Endothelial cell of umbilical vein (primary cell): Measurements from ENCODE around the gene MRM1. TPM values are rescaled to one million over a fixed set of nuclear protein-coding genes. Genes with fewer than 3 reads are reported as not detected.

Source experiments
- BruUV-seq: library from RNA; stranded (reverse); fragments of 400-500 nt; replicated peaks from 2 replicates; lab custom pipeline; 2021; lab: Mats Ljungman, UMichigan
- CTCF ChIA-PET: fragments of 300-600, 350-600 bp; sonication (Branson Sonifier 250); formaldehyde crosslinking; loops from one replicate; lab custom pipeline; 2021; ENCODE audit warnings: antibody characterized with exemption, inconsistent platforms; lab: Charles Lee
- POLR2A ChIA-PET: fragments of 300-600, 350-600 bp; sonication (Branson Sonifier 250); formaldehyde crosslinking; loops from one replicate; lab custom pipeline; 2021; ENCODE audit warnings: antibody characterized with exemption, inconsistent platforms; lab: Charles Lee
- DNase-seq: peaks from one replicate; pipeline ENCODE4 v3.0.0-alpha.2; 2011; ENCODE audit warnings: low read depth, low spot score
- FAIRE-seq: peaks from 2 replicates; lab custom pipeline; 2011; peaks lifted over from hg19 to GRCh38; lab: Jason Lieb, UNC
- H2AFZ ChIP-seq: 2 replicates; pipeline ENCODE4 v1.6.0; 2012; ENCODE audit warnings: low read depth, low read length, control low read depth, inconsistent platforms
- H3K27ac ChIP-seq: 2 replicates; pipeline ENCODE4 v1.5.1; 2011; ENCODE audit warnings: low read depth, mild to moderate bottlenecking, control low read depth, low read length, moderate library complexity; ENCODE audit not compliant: insufficient read depth
- H3K27me3 ChIP-seq, 2 experiments: 2 replicates each; pipeline versions ENCODE4 v1.6.0 to v1.6.1; 2011; ENCODE audit warnings: low read length in 2 of 2, mixed read lengths in 1 of 2; ENCODE audit not compliant: control insufficient read depth in 2 of 2, insufficient read depth in 2 of 2
- H3K36me3 ChIP-seq, 2 experiments: 2 replicates in 1 of 2; 3 replicates in 1 of 2; pipeline ENCODE4 v1.5.1; 2011; ENCODE audit warnings: low read length in 2 of 2, mild to moderate bottlenecking in 1 of 2, moderate library complexity in 1 of 2; ENCODE audit not compliant: control insufficient read depth in 2 of 2, insufficient read depth in 2 of 2; ENCODE audit errors: extremely low read depth in 1 of 2
- H3K4me1 ChIP-seq: 3 replicates; pipeline ENCODE4 v1.5.1; 2011; ENCODE audit warnings: mild to moderate bottlenecking, low read length; ENCODE audit not compliant: control insufficient read depth, insufficient read depth; ENCODE audit errors: extremely low read depth
- H3K4me2 ChIP-seq: 2 replicates; pipeline ENCODE4 v1.6.1; 2011; ENCODE audit warnings: low read length, control low read depth, mixed read lengths; ENCODE audit not compliant: insufficient read depth
- H3K4me3 ChIP-seq, 3 experiments: fragments of 200-600 bp in 1 of 3; sonication (generic), shearing (Covaris generic) in 1 of 3; replicated peaks in 1 of 3; 2 replicates each; pipeline ENCODE4 v1.5.1; 2011 to 2016; ENCODE audit warnings: control low read depth in 3 of 3, low read length in 3 of 3, mild to moderate bottlenecking in 2 of 3, inconsistent platforms in 1 of 3, low read depth in 1 of 3, moderate library complexity in 1 of 3; ENCODE audit not compliant: insufficient read depth in 1 of 3
- H3K79me2 ChIP-seq: 2 replicates; pipeline ENCODE4 v1.6.0; 2012; ENCODE audit warnings: low read length, inconsistent platforms; ENCODE audit not compliant: control insufficient read depth, insufficient read depth
- H3K9ac ChIP-seq: replicated peaks from 2 replicates; pipeline ENCODE3; 2011; ENCODE audit warnings: low read length, control low read depth; ENCODE audit not compliant: insufficient read depth; ENCODE audit errors: extremely low read depth
- H3K9me1 ChIP-seq: replicated peaks from 3 replicates; pipeline ENCODE4 v1.6.0; 2011; ENCODE audit warnings: mild to moderate bottlenecking, low read length; ENCODE audit not compliant: control insufficient read depth, insufficient read depth; ENCODE audit errors: extremely low read depth
- H3K9me3 ChIP-seq: replicated peaks from 2 replicates; pipeline ENCODE4 v1.5.1; 2012; ENCODE audit warnings: low read length, inconsistent platforms; ENCODE audit not compliant: control insufficient read depth, insufficient read depth
- H4K20me1 ChIP-seq: replicated peaks from 2 replicates; pipeline ENCODE3; 2011; ENCODE audit warnings: mild to moderate bottlenecking, low read length; ENCODE audit not compliant: control insufficient read depth, insufficient read depth; ENCODE audit errors: extremely low read depth
- EZH2 ChIP-seq: IDR thresholded peaks from 2 replicates; pipeline ENCODE4 v1.6.1; 2012; ENCODE audit warnings: borderline replicate concordance, low read depth, mild to moderate bottlenecking, moderate library complexity, low read length, inconsistent platforms; ENCODE audit not compliant: severe bottlenecking
- FOS ChIP-seq: IDR thresholded peaks from 2 replicates; pipeline ENCODE4 v1.6.1; 2011; ENCODE audit warnings: mild to moderate bottlenecking, low read length, moderate library complexity, borderline replicate concordance; ENCODE audit not compliant: insufficient read depth
- GATA2 ChIP-seq: IDR thresholded peaks from 2 replicates; pipeline ENCODE4 v1.7.0; 2011; ENCODE audit warnings: low read depth, mild to moderate bottlenecking, moderate library complexity, mixed read lengths, low read length; ENCODE audit not compliant: insufficient read length, insufficient read depth
- JUN ChIP-seq: IDR thresholded peaks from 2 replicates; pipeline ENCODE4 v1.6.1; 2011; ENCODE audit warnings: borderline replicate concordance, low read depth; ENCODE audit not compliant: insufficient read length, insufficient read depth
- MYC ChIP-seq: IDR thresholded peaks from one replicate; pipeline ENCODE4 v1.6.1; 2011; ENCODE audit warnings: mild to moderate bottlenecking, low read depth, low read length
- POLR2A ChIP-seq: IDR thresholded peaks from 2 replicates; pipeline ENCODE4 v1.6.1; 2012; ENCODE audit warnings: low read depth, mild to moderate bottlenecking, control low read depth, low read length
- POLR2AphosphoS5 ChIP-seq: IDR thresholded peaks from 2 replicates; pipeline ENCODE4 v1.6.1; 2012; ENCODE audit warnings: low read depth, mild to moderate bottlenecking, control low read depth, low read length, moderate library complexity; ENCODE audit not compliant: insufficient read depth
- dilution Hi-C: fragments of 300-500 bp; cut with MboI; formaldehyde crosslinking; loops from one replicate; pipeline ENCODE4 v1.15.0; 2019; ENCODE audit warnings: low sequenced_read_pairs; ENCODE audit not compliant: extremely low pct_ligation_motif_present
- intact Hi-C: fragments of 100-400 bp; cut with micrococcal nuclease; formaldehyde crosslinking; loops from one replicate; pipeline ENCODE4 v1.10.0; 2022
- polyA plus RNA-seq, 4 experiments: library from polyadenylated mRNA; depleted of rRNA in 3 of 4; stranded (reverse) in 3 of 4; unstranded in 1 of 4; fragments of >200 nt; gene quantifications; 2 replicates each; pipeline versions ENCODE4 v1.2.1 to v1.2.3, GENCODE V29; 2011 to 2012; ENCODE audit warnings: missing spikeins in 1 of 4
- total RNA-seq: library from RNA; stranded (reverse); gene quantifications from 2 replicates; pipeline ENCODE4 v1.2.3, GENCODE V29; 2021
- TF ChIP-seq, protein P1 (sequence below): IDR thresholded peaks from 2 replicates; pipeline ENCODE4 v1.6.1; 2011; ENCODE audit not compliant: insufficient read depth, insufficient read length

Gene MRM1
- total and polyA plus RNA-seq, 2 donors (not counting 3 experiments of a cell fraction or from before 2014, with no cell fraction given) = 3.7 to 5.9 TPM

- no peak overlapping the region for H3K4me3 ChIP-seq
- no peak overlapping the region for H2AFZ ChIP-seq
- no peak for TF ChIP-seq JUN
- TF ChIP-seq POLR2AphosphoS5 = no peak
- TF ChIP-seq POLR2A = no peak
- TF ChIP-seq GATA2 = no peak
- no peak for TF ChIP-seq EZH2
- no peak for TF ChIP-seq MYC
- no peak for TF ChIP-seq FOS
- TF ChIP-seq, protein P1, sequence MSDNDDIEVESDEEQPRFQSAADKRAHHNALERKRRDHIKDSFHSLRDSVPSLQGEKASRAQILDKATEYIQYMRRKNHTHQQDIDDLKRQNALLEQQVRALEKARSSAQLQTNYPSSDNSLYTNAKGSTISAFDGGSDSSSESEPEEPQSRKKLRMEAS = no peak
- dilution Hi-C loops = no loop called here
- H3K27me3 ChIP-seq = no peaks in the 10 kb centered on the region
- peaks cover 12% of the 10 kb centered on the region for H3K79me2 ChIP-seq
- FAIRE-seq (no peak), DNase-seq (no peak)
- peaks cover 13% of the 10 kb centered on the region for H3K4me1 ChIP-seq
- no peaks in the 10 kb centered on the region for H3K9me3 ChIP-seq
- H3K36me3 ChIP-seq = no peaks in the 10 kb centered on the region
- H3K27ac ChIP-seq = no peak overlapping the region
- ChIA-PET POLR2A (no interaction called here), CTCF (no interaction called here)
- no peak overlapping the region for H3K9ac ChIP-seq
- no peak overlapping the region for H3K4me2 ChIP-seq
- no TSS peak for BruUV-seq
- no peaks in the 10 kb centered on the region for H4K20me1 ChIP-seq
- intact Hi-C loops = no loop called here
- H3K9me1 ChIP-seq = no peaks in the 10 kb centered on the region
Observed at GRCh38 chr17:36597866-36598777, 3.3 kb upstream of the MRM1 start.
